ENCODE measurements around the gene C11orf71.

GRCh38 chr11:114426280-114426679 is 26.0 kb upstream of the C11orf71 start:
- no peak for TF ChIP-seq ZNF274 (IDR thresholded peaks at IDR 0.05; ENCODE audit: insufficient read depth, insufficient read length)
- TF ChIP-seq NFIC (IDR thresholded peaks at IDR 0.05; ENCODE audit: low read depth, low read length), result no peak
- no peak for TF ChIP-seq SP1 (IDR thresholded peaks at IDR 0.05; ENCODE audit: low read depth, low read length)
- no peak for TF ChIP-seq HDGF (IDR thresholded peaks at IDR 0.05)
- TF ChIP-seq RAD21 (IDR thresholded peaks at IDR 0.05; ENCODE audit: insufficient read depth, low read depth, low read length), result no peak
- no peak for TF ChIP-seq FOXM1 (IDR thresholded peaks at IDR 0.05; ENCODE audit: low read depth, low read length)
- TF ChIP-seq JUND (IDR thresholded peaks at IDR 0.05; ENCODE audit: low read depth, low read length), result no peak
- TF ChIP-seq CTCF (IDR thresholded peaks at IDR 0.05 in 2 of 3, conservative IDR thresholded peaks at IDR 0.05 in 1 of 3; ENCODE audit: control insufficient read depth in 2 of 3, extremely low read depth in 1 of 3, insufficient read depth in 1 of 3, low read depth in 3 of 3, low read length in 3 of 3), result no peak
- no peak for TF ChIP-seq CREM (IDR thresholded peaks at IDR 0.05; ENCODE audit: low read depth)
